ENCODE data around the gene ATP5F1D.

DNA sequence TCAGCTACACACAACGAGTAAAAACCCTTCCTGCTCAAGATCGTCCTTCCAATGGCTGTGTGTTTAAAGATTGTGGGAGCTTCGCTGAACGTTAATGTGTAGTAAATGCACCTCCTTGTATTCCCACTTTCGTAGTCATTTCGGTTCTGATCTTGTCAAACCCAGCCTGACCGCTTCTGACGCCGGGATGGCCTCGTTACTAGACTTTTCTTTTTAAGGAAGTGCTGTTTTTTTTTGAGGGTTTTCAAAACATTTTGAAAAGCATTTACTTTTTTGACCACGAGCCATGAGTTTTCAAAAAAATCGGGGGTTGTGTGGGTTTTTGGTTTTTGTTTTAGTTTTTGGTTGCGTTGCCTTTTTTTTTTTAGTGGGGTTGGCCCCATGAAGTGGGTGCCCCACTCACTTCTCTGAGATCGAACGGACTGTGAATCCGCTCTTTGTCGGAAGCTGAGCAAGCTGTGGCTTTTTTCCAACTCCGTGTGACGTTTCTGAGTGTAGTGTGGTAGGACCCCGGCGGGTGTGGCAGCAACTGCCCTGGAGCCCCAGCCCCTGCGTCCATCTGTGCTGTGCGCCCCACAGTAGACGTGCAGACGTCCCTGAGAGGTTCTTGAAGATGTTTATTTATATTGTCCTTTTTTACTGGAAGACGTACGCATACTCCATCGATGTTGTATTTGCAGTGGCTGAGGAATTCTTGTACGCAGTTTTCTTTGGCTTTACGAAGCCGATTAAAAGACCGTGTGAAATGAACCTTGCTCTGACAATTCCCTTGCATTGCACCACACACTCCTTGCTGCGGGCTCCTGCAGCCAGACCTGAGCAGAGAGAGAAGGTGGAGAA lies 31.1 kb downstream of the ATP5F1D start:
- TF ChIP-seq, protein P1, sequence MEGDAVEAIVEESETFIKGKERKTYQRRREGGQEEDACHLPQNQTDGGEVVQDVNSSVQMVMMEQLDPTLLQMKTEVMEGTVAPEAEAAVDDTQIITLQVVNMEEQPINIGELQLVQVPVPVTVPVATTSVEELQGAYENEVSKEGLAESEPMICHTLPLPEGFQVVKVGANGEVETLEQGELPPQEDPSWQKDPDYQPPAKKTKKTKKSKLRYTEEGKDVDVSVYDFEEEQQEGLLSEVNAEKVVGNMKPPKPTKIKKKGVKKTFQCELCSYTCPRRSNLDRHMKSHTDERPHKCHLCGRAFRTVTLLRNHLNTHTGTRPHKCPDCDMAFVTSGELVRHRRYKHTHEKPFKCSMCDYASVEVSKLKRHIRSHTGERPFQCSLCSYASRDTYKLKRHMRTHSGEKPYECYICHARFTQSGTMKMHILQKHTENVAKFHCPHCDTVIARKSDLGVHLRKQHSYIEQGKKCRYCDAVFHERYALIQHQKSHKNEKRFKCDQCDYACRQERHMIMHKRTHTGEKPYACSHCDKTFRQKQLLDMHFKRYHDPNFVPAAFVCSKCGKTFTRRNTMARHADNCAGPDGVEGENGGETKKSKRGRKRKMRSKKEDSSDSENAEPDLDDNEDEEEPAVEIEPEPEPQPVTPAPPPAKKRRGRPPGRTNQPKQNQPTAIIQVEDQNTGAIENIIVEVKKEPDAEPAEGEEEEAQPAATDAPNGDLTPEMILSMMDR (conservative IDR thresholded peaks at IDR 0.05), result no peak
- TF ChIP-seq EZH2 (IDR thresholded peaks at IDR 0.05; ENCODE audit: low read depth), result no peak
